ENCODE results near the gene TEAD4. TPM values are rescaled to one million over a fixed set of nuclear protein-coding genes. Genes with fewer than 3 reads are reported as not detected.

The TEAD4 gene
- total RNA-seq, 1 experiment from 2014 or later = 33.8 TPM

DNA sequence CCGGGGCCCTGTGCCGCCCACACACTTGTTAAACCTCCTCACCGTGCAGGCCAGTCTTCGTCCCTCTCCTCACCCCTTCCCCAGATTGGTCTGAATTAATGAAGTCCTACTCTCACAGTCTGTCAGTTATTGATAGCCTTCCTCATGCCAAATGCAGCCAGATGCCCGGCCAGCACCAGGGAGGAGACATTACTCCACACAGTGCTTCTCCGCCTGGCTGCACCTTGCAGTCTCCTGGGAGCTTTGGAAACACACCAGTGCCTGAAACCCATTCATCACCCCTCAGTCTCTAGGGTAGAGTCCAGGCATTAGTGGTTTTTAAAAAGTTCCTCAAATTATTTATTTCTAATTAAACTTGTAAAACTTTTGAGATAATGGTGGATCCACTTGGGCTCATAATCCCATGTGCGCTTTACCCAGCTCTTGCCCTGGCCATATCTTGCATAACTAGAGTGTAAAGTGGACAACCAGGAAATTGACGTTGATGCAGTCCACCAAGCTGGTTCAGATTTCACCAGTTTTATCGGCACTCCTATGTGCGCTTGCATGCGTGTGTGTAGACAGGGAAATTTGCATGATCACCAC lies 79.8 kb downstream of the TEAD4 start:
- BruUV-seq (replicated peaks) = no TSS peak
- TF ChIP-seq, protein P1, sequence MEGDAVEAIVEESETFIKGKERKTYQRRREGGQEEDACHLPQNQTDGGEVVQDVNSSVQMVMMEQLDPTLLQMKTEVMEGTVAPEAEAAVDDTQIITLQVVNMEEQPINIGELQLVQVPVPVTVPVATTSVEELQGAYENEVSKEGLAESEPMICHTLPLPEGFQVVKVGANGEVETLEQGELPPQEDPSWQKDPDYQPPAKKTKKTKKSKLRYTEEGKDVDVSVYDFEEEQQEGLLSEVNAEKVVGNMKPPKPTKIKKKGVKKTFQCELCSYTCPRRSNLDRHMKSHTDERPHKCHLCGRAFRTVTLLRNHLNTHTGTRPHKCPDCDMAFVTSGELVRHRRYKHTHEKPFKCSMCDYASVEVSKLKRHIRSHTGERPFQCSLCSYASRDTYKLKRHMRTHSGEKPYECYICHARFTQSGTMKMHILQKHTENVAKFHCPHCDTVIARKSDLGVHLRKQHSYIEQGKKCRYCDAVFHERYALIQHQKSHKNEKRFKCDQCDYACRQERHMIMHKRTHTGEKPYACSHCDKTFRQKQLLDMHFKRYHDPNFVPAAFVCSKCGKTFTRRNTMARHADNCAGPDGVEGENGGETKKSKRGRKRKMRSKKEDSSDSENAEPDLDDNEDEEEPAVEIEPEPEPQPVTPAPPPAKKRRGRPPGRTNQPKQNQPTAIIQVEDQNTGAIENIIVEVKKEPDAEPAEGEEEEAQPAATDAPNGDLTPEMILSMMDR (IDR thresholded peaks at IDR 0.05; ENCODE audit: unreplicated experiment) = no peak
- Mint-ChIP-seq H3K4me3 (ENCODE audit: unreplicated experiment) (no peak overlapping the region), H3K4me1 (ENCODE audit: insufficient read depth, unreplicated experiment) (peaks cover 5% of the 10 kb centered on the region), H3K9me3 (ENCODE audit: unreplicated experiment) (no peaks in the 10 kb centered on the region), H3K27me3 (ENCODE audit: insufficient read depth, unreplicated experiment) (no peaks in the 10 kb centered on the region), H3K36me3 (ENCODE audit: insufficient read depth, unreplicated experiment) (peaks cover 40% of the 10 kb centered on the region), H3K27ac (ENCODE audit: low read depth, unreplicated experiment) (no peak overlapping the region)
- ChIA-PET CTCF (interaction anchor here (1.6 kb wide), 1 partner anchor 34 kb away, joined by 3 read pairs; no protein-coding TSS in a partner anchor), POLR2A (no interaction called here)
- DNase-seq (ENCODE audit: unreplicated experiment) = no peak
- intact Hi-C loops (cut with micrococcal nuclease) = loop anchor here (10.0 kb wide), 1 partner anchor 184 kb away; the partner anchor contains the start of gene TEX52

DNA sequence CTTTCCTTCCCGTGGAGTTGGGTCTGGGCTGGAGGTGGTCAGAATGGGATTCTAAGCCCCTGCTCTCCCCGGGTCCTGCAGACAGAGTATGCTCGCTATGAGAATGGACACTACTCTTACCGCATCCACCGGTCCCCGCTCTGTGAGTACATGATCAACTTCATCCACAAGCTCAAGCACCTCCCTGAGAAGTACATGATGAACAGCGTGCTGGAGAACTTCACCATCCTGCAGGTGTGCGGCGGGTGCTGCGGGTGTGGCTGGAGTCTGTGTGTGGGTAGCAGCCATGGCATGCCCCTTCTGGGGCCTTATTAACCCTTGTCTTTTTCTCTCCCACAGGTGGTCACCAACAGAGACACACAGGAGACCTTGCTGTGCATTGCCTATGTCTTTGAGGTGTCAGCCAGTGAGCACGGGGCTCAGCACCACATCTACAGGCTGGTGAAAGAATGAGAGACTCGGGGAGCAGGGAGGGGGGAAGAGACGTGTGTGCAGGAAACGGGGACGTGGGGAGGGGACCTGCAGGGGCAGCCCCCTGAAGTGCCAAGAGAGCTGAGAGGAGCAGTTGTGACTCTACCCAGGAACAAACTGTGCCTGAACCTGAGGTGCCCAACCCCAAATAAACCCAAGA lies 80.9 kb downstream of the TEAD4 start:
- TF ChIP-seq, protein P1 (IDR thresholded peaks at IDR 0.05; ENCODE audit: unreplicated experiment) = no peak
- H3K27ac Mint-ChIP-seq (ENCODE audit: low read depth, unreplicated experiment) = no peak overlapping the region
- H3K4me3 Mint-ChIP-seq (ENCODE audit: unreplicated experiment) = no peak overlapping the region
- ChIA-PET POLR2A (no interaction called here), CTCF (interaction anchor here (0.6 to 1.6 kb wide), 3 partner anchors 33 to 192 kb away, joined by 3 read pairs; no protein-coding TSS in a partner anchor)
- TSS peak; percentile 44 for BruUV-seq (replicated peaks)
- no peak for DNase-seq (ENCODE audit: unreplicated experiment)
- H3K4me1 Mint-ChIP-seq (ENCODE audit: insufficient read depth, unreplicated experiment) = peaks cover 5% of the 10 kb centered on the region
- H3K9me3 Mint-ChIP-seq (ENCODE audit: unreplicated experiment) = no peaks in the 10 kb centered on the region
- no peaks in the 10 kb centered on the region for H3K27me3 Mint-ChIP-seq (ENCODE audit: insufficient read depth, unreplicated experiment)
- peaks cover 31% of the 10 kb centered on the region for H3K36me3 Mint-ChIP-seq (ENCODE audit: insufficient read depth, unreplicated experiment)
- intact Hi-C loops (cut with micrococcal nuclease) = no loop called here

DNA sequence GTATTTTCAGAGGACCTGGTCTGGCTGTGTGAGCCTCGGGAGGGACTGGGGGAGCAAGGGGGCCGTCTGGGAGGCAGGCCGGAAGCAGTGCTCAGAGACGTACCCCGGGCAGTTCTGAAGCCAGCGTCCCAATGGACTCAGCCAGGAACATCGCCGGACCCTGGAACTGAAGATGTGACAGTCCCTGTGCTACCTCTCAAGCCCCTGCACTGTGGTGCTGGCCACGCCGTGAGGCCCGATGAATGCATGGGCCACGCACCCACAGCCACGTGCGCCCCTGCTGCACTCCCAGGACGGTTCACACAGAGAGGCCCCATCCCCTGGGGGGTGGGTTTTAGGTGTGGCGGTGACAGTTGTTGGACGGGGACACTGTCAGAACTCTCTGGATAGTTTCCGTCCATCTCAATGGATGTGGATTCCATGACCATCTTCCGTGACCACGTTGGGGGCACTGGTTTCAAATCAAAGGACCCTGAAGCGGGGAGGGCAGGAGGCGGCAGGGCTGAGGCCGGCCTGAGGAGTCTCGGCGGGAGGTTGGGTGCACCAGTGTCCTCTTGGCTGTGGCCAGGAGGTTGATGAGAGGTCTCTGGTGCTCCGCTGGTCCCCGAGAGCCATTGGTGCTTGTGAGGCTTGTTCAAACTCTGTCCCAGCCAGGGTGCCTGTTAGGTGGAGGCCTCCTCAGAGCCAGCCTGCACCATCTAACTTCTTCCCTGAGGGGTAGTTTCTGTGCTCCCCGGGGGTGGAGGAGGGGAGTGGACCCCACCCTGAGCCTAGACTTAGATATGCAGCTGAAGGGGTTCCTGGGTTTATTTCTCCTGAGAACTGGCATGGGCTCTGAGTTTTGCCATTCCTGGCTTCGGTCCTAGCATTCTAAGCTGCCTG lies 81.7 kb downstream of the TEAD4 start:
- Mint-ChIP-seq H3K4me1 (ENCODE audit: insufficient read depth, unreplicated experiment) (peaks cover 5% of the 10 kb centered on the region), H3K4me3 (ENCODE audit: unreplicated experiment) (no peak overlapping the region), H3K27ac (ENCODE audit: low read depth, unreplicated experiment) (no peak overlapping the region), H3K27me3 (ENCODE audit: insufficient read depth, unreplicated experiment) (no peaks in the 10 kb centered on the region), H3K9me3 (ENCODE audit: unreplicated experiment) (no peaks in the 10 kb centered on the region), H3K36me3 (ENCODE audit: insufficient read depth, unreplicated experiment) (peaks cover 31% of the 10 kb centered on the region)
- DNase-seq (ENCODE audit: unreplicated experiment) = no peak
- BruUV-seq (replicated peaks) = no TSS peak
- ChIA-PET CTCF (interaction anchor here (0.5 to 2.2 kb wide), 14 partner anchors 7 to 1066 kb away, joined by 3 to 9 read pairs (median 4); no protein-coding TSS in a partner anchor), POLR2A (interaction anchor here (0.7 to 0.9 kb wide), 2 partner anchors 77 to 164 kb away, joined by 3 read pairs; partner anchors contain the start of genes FOXM1 and RHNO1)
- TF ChIP-seq, protein P1 (IDR thresholded peaks at IDR 0.05; ENCODE audit: unreplicated experiment) = no peak
- intact Hi-C loops (cut with micrococcal nuclease) = no loop called here
